SK-N-SH (cell line): Measurements from ENCODE around the gene C1orf35. TPM values are rescaled to one million over a fixed set of nuclear protein-coding genes. Genes with fewer than 3 reads are reported as not detected.

ENCODE experiments used
- CTCF ChIA-PET: fragments of 300-600, 350-600 bp; formaldehyde crosslinking; extraction: SDS; loops from one replicate; lab custom pipeline; 2021; lab: Yijun Ruan, JAX
- POLR2A ChIA-PET: fragments of 350-600 bp; sonication (Branson Sonifier 250); formaldehyde crosslinking; extraction: SDS; loops from one replicate; lab custom pipeline; 2020; ENCODE audit warnings: antibody characterized with exemption, inconsistent platforms; lab: Yijun Ruan, JAX
- DNase-seq: peaks from one replicate; pipeline ENCODE4 v3.0.0; 2012
- H2AFZ ChIP-seq: fragments of 200-600 bp; sonication (generic); 2 replicates; pipeline ENCODE4 v1.8.1; 2016; ENCODE audit warnings: antibody characterized with exemption, mild to moderate bottlenecking, low read depth
- H3F3A ChIP-seq: fragments of 200-600 bp; sonication (generic); replicated peaks from 2 replicates; pipeline ENCODE3; 2016; ENCODE audit warnings: antibody characterized with exemption, mild to moderate bottlenecking; ENCODE audit not compliant: insufficient read depth
- H3K27ac ChIP-seq, 2 experiments: fragments of 200-500 bp in 1 of 2; fragments of 200-600 bp in 1 of 2; sonication (Bioruptor generic) in 1 of 2; sonication (generic), shearing (Covaris generic) in 1 of 2; 2 replicates each; pipeline versions ENCODE4 v1.5.1 to v1.6.1; 2014 to 2016; ENCODE audit warnings: low read depth in 2 of 2, inconsistent platforms in 1 of 2, low read length in 1 of 2, mild to moderate bottlenecking in 1 of 2, mixed read lengths in 1 of 2
- H3K27me3 ChIP-seq: fragments of 200-600 bp; sonication (generic), shearing (Covaris generic); 2 replicates; pipeline ENCODE4 v1.6.1; 2016; ENCODE audit warnings: mixed run types; ENCODE audit not compliant: insufficient read depth
- H3K36me3 ChIP-seq, 2 experiments: fragments of 200-500 bp in 1 of 2; fragments of 200-600 bp in 1 of 2; sonication (Bioruptor generic) in 1 of 2; sonication (generic) in 1 of 2; replicated peaks in 1 of 2; 2 replicates each; pipeline versions ENCODE3 to v1.5.1; 2014 to 2016; ENCODE audit warnings: low read length in 1 of 2, mild to moderate bottlenecking in 1 of 2; ENCODE audit not compliant: insufficient read depth in 2 of 2, control insufficient read depth in 1 of 2
- H3K4me1 ChIP-seq, 2 experiments: fragments of 200-500 bp in 1 of 2; fragments of 200-600 bp in 1 of 2; sonication (Bioruptor generic) in 1 of 2; sonication (generic), shearing (Covaris generic) in 1 of 2; 2 replicates each; pipeline versions ENCODE4 v1.5.1 to v1.6.1; 2014 to 2016; ENCODE audit warnings: low read depth in 1 of 2, low read length in 1 of 2, mixed run types in 1 of 2; ENCODE audit not compliant: insufficient read depth in 2 of 2, control insufficient read depth in 1 of 2
- H3K4me2 ChIP-seq: fragments of 200-600 bp; sonication (generic), shearing (Covaris generic); 2 replicates; pipeline ENCODE4 v1.6.1; 2017; ENCODE audit warnings: mixed run types
- H3K4me3 ChIP-seq, 2 experiments: fragments of 200-500 bp in 1 of 2; fragments of 200-600 bp in 1 of 2; sonication (Bioruptor generic) in 1 of 2; sonication (generic), shearing (Covaris generic) in 1 of 2; 2 replicates each; pipeline versions ENCODE4 v1.5.1 to v1.8.1; 2014 to 2016; ENCODE audit warnings: low read depth in 2 of 2, inconsistent platforms in 1 of 2, low read length in 1 of 2, mild to moderate bottlenecking in 1 of 2, mixed read lengths in 1 of 2, moderate library complexity in 1 of 2
- H3K79me2 ChIP-seq: fragments of 200-600 bp; sonication (generic); 2 replicates; pipeline ENCODE4 v1.8.1; 2017; ENCODE audit warnings: mild to moderate bottlenecking; ENCODE audit not compliant: insufficient read depth
- H3K9ac ChIP-seq: fragments of 200-600 bp; sonication (generic); 2 replicates; pipeline ENCODE4 v1.6.1; 2017; ENCODE audit warnings: mixed run types
- H3K9me2 ChIP-seq: fragments of 200-600 bp; sonication (generic); 2 replicates; pipeline ENCODE4 v1.6.1; 2017; ENCODE audit warnings: mixed run types
- H3K9me3 ChIP-seq: fragments of 200-600 bp; sonication (generic); 2 replicates; pipeline ENCODE4 v1.6.1; 2017; ENCODE audit warnings: mixed run types, mild to moderate bottlenecking, moderate library complexity
- H4K20me1 ChIP-seq: fragments of 200-600 bp; sonication (generic); 2 replicates; pipeline ENCODE4 v1.6.1; 2017; ENCODE audit warnings: mild to moderate bottlenecking, mixed run types; ENCODE audit not compliant: insufficient read depth
- CTCF ChIP-seq: fragments of 200-600 bp; sonication (generic); IDR thresholded peaks from 2 replicates; pipeline ENCODE4 v1.6.1; 2017; ENCODE audit warnings: antibody characterized with exemption, mild to moderate bottlenecking, moderate library complexity
- ELF1 ChIP-seq: IDR thresholded peaks from 2 replicates; pipeline ENCODE4 v1.4.0; 2012
- EZH2phosphoT487 ChIP-seq: fragments of 200-600 bp; sonication (generic); IDR thresholded peaks from 2 replicates; pipeline ENCODE4 v1.6.1; 2017; ENCODE audit warnings: low read depth, mixed run types, mild to moderate bottlenecking, antibody characterized with exemption, moderate library complexity, borderline replicate concordance
- FOXJ3 ChIP-seq: sonication (generic); formaldehyde crosslinking; IDR thresholded peaks from 2 replicates; pipeline ENCODE4 v1.5.1; 2020; ENCODE audit warnings: mild to moderate bottlenecking, missing genetic modification reagents
- FOXM1 ChIP-seq: IDR thresholded peaks from 2 replicates; pipeline ENCODE4 v1.4.0; 2012; ENCODE audit warnings: low read depth, mild to moderate bottlenecking
- IRF3 ChIP-seq: fragments of 150-350 bp; IDR thresholded peaks from 2 replicates; pipeline ENCODE4 v1.6.1; 2016; ENCODE audit warnings: mild to moderate bottlenecking, low read depth, low read length
- JUND ChIP-seq: IDR thresholded peaks from 2 replicates; pipeline ENCODE4 v1.4.0; 2012
- MXI1 ChIP-seq: IDR thresholded peaks from 2 replicates; pipeline ENCODE4 v1.6.1; 2012; ENCODE audit warnings: mild to moderate bottlenecking, low read depth, low read length, improper control_type of control experiment
- NFIC ChIP-seq: IDR thresholded peaks from 2 replicates; pipeline ENCODE4 v1.4.0; 2012; ENCODE audit warnings: borderline replicate concordance
- POLR2AphosphoS5 ChIP-seq: IDR thresholded peaks from 2 replicates; pipeline ENCODE4 v1.6.1; 2012; ENCODE audit warnings: low read depth, low read length
- RAD21 ChIP-seq: IDR thresholded peaks from 2 replicates; pipeline ENCODE4 v1.6.1; 2012; ENCODE audit warnings: mild to moderate bottlenecking, low read length
- RFX5 ChIP-seq: IDR thresholded peaks from 2 replicates; pipeline ENCODE4 v1.6.1; 2012; ENCODE audit warnings: mild to moderate bottlenecking, improper control_type of control experiment, low read length
- RXRA ChIP-seq: IDR thresholded peaks from 2 replicates; pipeline ENCODE4 v1.4.0; 2012; ENCODE audit warnings: low read depth, mild to moderate bottlenecking, borderline replicate concordance
- TAF1 ChIP-seq: IDR thresholded peaks from 2 replicates; pipeline ENCODE4 v1.6.1; 2012; ENCODE audit warnings: low read depth, mild to moderate bottlenecking, low read length, moderate library complexity, borderline replicate concordance
- TEAD4 ChIP-seq: IDR thresholded peaks from 2 replicates; pipeline ENCODE4 v1.4.0; 2012; ENCODE audit warnings: mild to moderate bottlenecking, borderline replicate concordance; ENCODE audit not compliant: insufficient read depth
- USF1 ChIP-seq: IDR thresholded peaks from 2 replicates; pipeline ENCODE4 v1.4.0; 2012; ENCODE audit warnings: low read depth, borderline replicate concordance
- YY1 ChIP-seq: IDR thresholded peaks from 2 replicates; pipeline ENCODE4 v1.4.0; 2012; ENCODE audit warnings: low read depth, mild to moderate bottlenecking
- ZBTB33 ChIP-seq: IDR thresholded peaks from 2 replicates; pipeline ENCODE4 v1.4.0; 2012; ENCODE audit warnings: low read depth, borderline replicate concordance
- WGBS: methylation state at CpG from one replicate; pipeline ENCODE4 v1.1.6; 2017; ENCODE audit warnings: low lambda C conversion rate; 5-methylcytosine and 5-hydroxymethylcytosine counted together
- polyA plus RNA-seq, 3 experiments: library from polyadenylated mRNA; depleted of rRNA; stranded (reverse); fragments of >200 nt; gene quantifications; 2 replicates each; pipeline ENCODE4 v1.2.3, GENCODE V29; 2012

The C1orf35 gene
- polyA plus RNA-seq, 1 of the 3 experiments (the other 2 are of a cell fraction) = 42.9 TPM

GRCh38 chr1:228141226-228142044, 38.3 kb upstream of the C1orf35 start (continued):
- no peak for TF ChIP-seq FOXM1

- Histone ChIP-seq H3K9me3 (no peaks in the 10 kb centered on the region), H3K4me1 (peaks cover 23% of the 10 kb centered on the region in 2 experiments; a peak in 2 of 4 replicates), H4K20me1 (peaks cover 50% of the 10 kb centered on the region), H3K27ac (peak overlapping the region; percentile 84 to 89), H2AFZ (no peak overlapping the region), H3K4me2 (peak overlapping the region; percentile 100), H3K4me3 (peak overlapping the region; percentile 87 to 99), H3K79me2 (peaks cover 56% of the 10 kb centered on the region), H3F3A (no peaks in the 10 kb centered on the region), H3K27me3 (peaks cover 18% of the 10 kb centered on the region; the same call in 1 of the 2 replicates), H3K36me3 (peaks cover 4 to 8% of the 10 kb centered on the region in 2 experiments), H3K9ac (peak overlapping the region; percentile 98), H3K9me2 (no peaks in the 10 kb centered on the region)
- POLR2A ChIA-PET = interaction anchor here (0.5 to 1.0 kb wide), 5 partner anchors 11 to 323 kb away, joined by 3 to 6 read pairs (median 4); partner anchors contain the start of genes IBA57 and TRIM11
- no peak for DNase-seq
- CTCF ChIA-PET = interaction anchor here (1.9 to 4.5 kb wide), 2 partner anchors 10 to 25 kb away, joined by 10 to 22 read pairs; partner anchors contain the start of gene IBA57
- TF ChIP-seq FOXM1 (no peak), CTCF (no peak), ELF1 (no peak), EZH2phosphoT487 (no peak), JUND (no peak), TAF1 (no peak), USF1 (no peak), IRF3 (no peak), RFX5 (no peak), YY1 (no peak), NFIC (no peak), FOXJ3 (CRISPR knock-in tag) (no peak), TEAD4 (no peak), POLR2AphosphoS5 (no peak), RXRA (no peak), RAD21 (no peak), MXI1 (no peak), ZBTB33 (no peak)
- 0% methylated on average over 5 of the region's 25 CpGs for WGBS
These were observed 37.6 kb upstream of the C1orf35 start for GRCh38 chr1:228140724-228141225.
